WTC11 (cell line): ENCODE results near the gene IGFBP7. TPM values are rescaled to one million over a fixed set of nuclear protein-coding genes. Genes with fewer than 3 reads are reported as not detected.

Source experiments
- ATAC-seq: fragments of 200-7000 bp; cut with Tn5 transposase; 2 replicates; pipeline ENCODE4 v1.10.0; 2021; ENCODE audit warnings: mild to moderate bottlenecking, moderate library complexity
- CTCF ChIA-PET: fragments of 300-600 bp; sonication (Branson Sonifier 250); formaldehyde crosslinking; loops from one replicate; lab custom pipeline; 2021; ENCODE audit warnings: antibody characterized with exemption; lab: Charles Lee
- POLR2A ChIA-PET: fragments of 350-600 bp; sonication (Branson Sonifier 250); formaldehyde crosslinking; loops from one replicate; lab custom pipeline; 2021; ENCODE audit warnings: antibody characterized with exemption; lab: Charles Lee
- DNase-seq: peaks from one replicate; pipeline ENCODE4 v3.0.0; 2021; ENCODE audit warnings: low spot score
- H3K27ac Mint-ChIP-seq: 2 replicates; pipeline ENCODE4 v1.8.0; 2021; ENCODE audit warnings: mixed read lengths
- H3K27me3 Mint-ChIP-seq: 2 replicates; pipeline ENCODE4 v1.8.0; 2021; ENCODE audit warnings: low read depth, mild to moderate bottlenecking, moderate library complexity, mixed read lengths
- H3K36me3 Mint-ChIP-seq: 2 replicates; pipeline ENCODE4 v1.8.0; 2021; ENCODE audit warnings: mixed read lengths
- H3K4me1 Mint-ChIP-seq: 2 replicates; pipeline ENCODE4 v1.8.0; 2022; ENCODE audit warnings: mixed read lengths
- H3K4me3 Mint-ChIP-seq: 2 replicates; pipeline ENCODE4 v1.8.0; 2021; ENCODE audit warnings: mild to moderate bottlenecking, moderate library complexity, mixed read lengths
- H3K9me3 Mint-ChIP-seq: 2 replicates; pipeline ENCODE4 v1.8.0; 2021; ENCODE audit warnings: mixed read lengths
- CREB1 ChIP-seq: sonication (generic); formaldehyde crosslinking; IDR thresholded peaks from 2 replicates; pipeline ENCODE4 v1.8.0; 2023; ENCODE audit warnings: mild to moderate bottlenecking, missing genetic modification reagents
- EMX1 ChIP-seq: fragments of 250-450 bp; sonication (Bioruptor Pico); IDR thresholded peaks from 2 replicates; pipeline ENCODE4 v1.8.0; 2021; ENCODE audit warnings: mild to moderate bottlenecking
- FOXK1 ChIP-seq: sonication (generic); formaldehyde crosslinking; IDR thresholded peaks from 2 replicates; pipeline ENCODE4 v1.8.0; 2022; ENCODE audit warnings: mild to moderate bottlenecking, moderate library complexity, missing genetic modification reagents
- FOXP1 ChIP-seq: sonication (generic); formaldehyde crosslinking; IDR thresholded peaks from 2 replicates; pipeline ENCODE4 v1.8.0; 2022; ENCODE audit warnings: missing genetic modification reagents, mild to moderate bottlenecking, moderate library complexity, borderline replicate concordance
- IRF2 ChIP-seq: sonication (generic); formaldehyde crosslinking; IDR thresholded peaks from 2 replicates; pipeline ENCODE4 v1.8.0; 2022; ENCODE audit warnings: low read depth, missing genetic modification reagents, borderline replicate concordance
- MXD4 ChIP-seq: fragments of 250-450 bp; sonication (Bioruptor Pico); IDR thresholded peaks from 2 replicates; pipeline ENCODE4 v1.8.0; 2021; ENCODE audit warnings: mild to moderate bottlenecking, moderate library complexity, borderline replicate concordance
- SMAD4 ChIP-seq: sonication (generic); formaldehyde crosslinking; IDR thresholded peaks from 2 replicates; pipeline ENCODE4 v1.8.0; 2022; ENCODE audit warnings: mild to moderate bottlenecking, missing genetic modification reagents
- SOX15 ChIP-seq: fragments of 250-450 bp; sonication (Bioruptor Pico); IDR thresholded peaks from 2 replicates; pipeline ENCODE4 v1.9.0; 2021; ENCODE audit warnings: mild to moderate bottlenecking
- TCF7 ChIP-seq: sonication (generic); formaldehyde crosslinking; IDR thresholded peaks from 2 replicates; pipeline ENCODE4 v1.8.0; 2022; ENCODE audit warnings: mild to moderate bottlenecking, low read depth, missing genetic modification reagents, moderate library complexity
- ZNF263 ChIP-seq: sonication (generic); formaldehyde crosslinking; IDR thresholded peaks from 2 replicates; pipeline ENCODE4 v1.8.1; 2022; ENCODE audit warnings: low read depth, mild to moderate bottlenecking, moderate library complexity, missing genetic modification reagents
- ZNF671 ChIP-seq: fragments of 250-450 bp; sonication (Bioruptor Pico); IDR thresholded peaks from 2 replicates; pipeline ENCODE4 v1.8.0; 2021; ENCODE audit warnings: mild to moderate bottlenecking
- total RNA-seq: library from RNA; stranded (reverse); gene quantifications from 3 replicates; pipeline ENCODE4 v1.2.3, GENCODE V29; 2021
- TF ChIP-seq, protein P1 (sequence below): sonication (generic); formaldehyde crosslinking; IDR thresholded peaks from 2 replicates; pipeline ENCODE4 v1.8.0; 2023; ENCODE audit warnings: missing genetic modification reagents, mild to moderate bottlenecking, borderline replicate concordance
- TF ChIP-seq, protein P2 (sequence below): sonication (generic); formaldehyde crosslinking; IDR thresholded peaks from 2 replicates; pipeline ENCODE4 v1.8.1; 2022; ENCODE audit warnings: low read depth, mild to moderate bottlenecking, moderate library complexity, missing genetic modification reagents, borderline replicate concordance
- TF ChIP-seq, protein P3 (sequence below): sonication (generic); formaldehyde crosslinking; IDR thresholded peaks from 2 replicates; pipeline ENCODE4 v1.8.0; 2022; ENCODE audit warnings: missing genetic modification reagents
- TF ChIP-seq, protein P4 (sequence below): fragments of 200-600 bp; IDR thresholded peaks from 2 replicates; pipeline ENCODE4 v1.8.0; 2022; ENCODE audit warnings: antibody characterized with exemption
- TF ChIP-seq, protein P5 (sequence below): sonication (generic); formaldehyde crosslinking; IDR thresholded peaks from 2 replicates; pipeline ENCODE4 v1.8.1; 2023; ENCODE audit warnings: mild to moderate bottlenecking, moderate library complexity, missing genetic modification reagents

Gene IGFBP7
- total RNA-seq, 1 experiment from 2014 or later: 1.4 TPM

DNA sequence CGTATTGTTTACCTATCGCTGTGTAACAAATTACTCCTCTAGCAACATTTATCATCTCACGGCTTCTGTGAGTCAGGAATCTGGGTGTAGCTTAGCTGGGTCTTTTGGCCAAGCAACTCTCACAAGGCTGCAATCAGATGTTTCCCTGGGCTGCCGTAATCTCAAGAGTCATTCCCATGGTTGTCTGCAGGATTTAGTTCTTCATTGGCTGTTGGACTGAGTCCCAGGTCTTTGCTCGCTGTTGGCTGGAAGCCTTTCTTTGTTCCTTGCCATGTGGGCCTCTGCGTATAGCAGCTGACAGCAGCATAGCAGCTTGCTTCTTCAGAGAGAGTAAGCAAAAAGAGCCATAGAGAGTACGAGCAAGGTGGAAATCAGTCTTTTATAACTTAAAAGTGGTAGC, 114.7 kb downstream of the IGFBP7 start (continued):
- TF ChIP-seq, protein P1, sequence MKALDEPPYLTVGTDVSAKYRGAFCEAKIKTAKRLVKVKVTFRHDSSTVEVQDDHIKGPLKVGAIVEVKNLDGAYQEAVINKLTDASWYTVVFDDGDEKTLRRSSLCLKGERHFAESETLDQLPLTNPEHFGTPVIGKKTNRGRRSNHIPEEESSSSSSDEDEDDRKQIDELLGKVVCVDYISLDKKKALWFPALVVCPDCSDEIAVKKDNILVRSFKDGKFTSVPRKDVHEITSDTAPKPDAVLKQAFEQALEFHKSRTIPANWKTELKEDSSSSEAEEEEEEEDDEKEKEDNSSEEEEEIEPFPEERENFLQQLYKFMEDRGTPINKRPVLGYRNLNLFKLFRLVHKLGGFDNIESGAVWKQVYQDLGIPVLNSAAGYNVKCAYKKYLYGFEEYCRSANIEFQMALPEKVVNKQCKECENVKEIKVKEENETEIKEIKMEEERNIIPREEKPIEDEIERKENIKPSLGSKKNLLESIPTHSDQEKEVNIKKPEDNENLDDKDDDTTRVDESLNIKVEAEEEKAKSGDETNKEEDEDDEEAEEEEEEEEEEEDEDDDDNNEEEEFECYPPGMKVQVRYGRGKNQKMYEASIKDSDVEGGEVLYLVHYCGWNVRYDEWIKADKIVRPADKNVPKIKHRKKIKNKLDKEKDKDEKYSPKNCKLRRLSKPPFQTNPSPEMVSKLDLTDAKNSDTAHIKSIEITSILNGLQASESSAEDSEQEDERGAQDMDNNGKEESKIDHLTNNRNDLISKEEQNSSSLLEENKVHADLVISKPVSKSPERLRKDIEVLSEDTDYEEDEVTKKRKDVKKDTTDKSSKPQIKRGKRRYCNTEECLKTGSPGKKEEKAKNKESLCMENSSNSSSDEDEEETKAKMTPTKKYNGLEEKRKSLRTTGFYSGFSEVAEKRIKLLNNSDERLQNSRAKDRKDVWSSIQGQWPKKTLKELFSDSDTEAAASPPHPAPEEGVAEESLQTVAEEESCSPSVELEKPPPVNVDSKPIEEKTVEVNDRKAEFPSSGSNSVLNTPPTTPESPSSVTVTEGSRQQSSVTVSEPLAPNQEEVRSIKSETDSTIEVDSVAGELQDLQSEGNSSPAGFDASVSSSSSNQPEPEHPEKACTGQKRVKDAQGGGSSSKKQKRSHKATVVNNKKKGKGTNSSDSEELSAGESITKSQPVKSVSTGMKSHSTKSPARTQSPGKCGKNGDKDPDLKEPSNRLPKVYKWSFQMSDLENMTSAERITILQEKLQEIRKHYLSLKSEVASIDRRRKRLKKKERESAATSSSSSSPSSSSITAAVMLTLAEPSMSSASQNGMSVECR (CRISPR knock-in tag): no peak
- TF ChIP-seq SMAD4 (CRISPR knock-in tag): no peak
- TF ChIP-seq SOX15 (CRISPR knock-in tag): no peak

DNA sequence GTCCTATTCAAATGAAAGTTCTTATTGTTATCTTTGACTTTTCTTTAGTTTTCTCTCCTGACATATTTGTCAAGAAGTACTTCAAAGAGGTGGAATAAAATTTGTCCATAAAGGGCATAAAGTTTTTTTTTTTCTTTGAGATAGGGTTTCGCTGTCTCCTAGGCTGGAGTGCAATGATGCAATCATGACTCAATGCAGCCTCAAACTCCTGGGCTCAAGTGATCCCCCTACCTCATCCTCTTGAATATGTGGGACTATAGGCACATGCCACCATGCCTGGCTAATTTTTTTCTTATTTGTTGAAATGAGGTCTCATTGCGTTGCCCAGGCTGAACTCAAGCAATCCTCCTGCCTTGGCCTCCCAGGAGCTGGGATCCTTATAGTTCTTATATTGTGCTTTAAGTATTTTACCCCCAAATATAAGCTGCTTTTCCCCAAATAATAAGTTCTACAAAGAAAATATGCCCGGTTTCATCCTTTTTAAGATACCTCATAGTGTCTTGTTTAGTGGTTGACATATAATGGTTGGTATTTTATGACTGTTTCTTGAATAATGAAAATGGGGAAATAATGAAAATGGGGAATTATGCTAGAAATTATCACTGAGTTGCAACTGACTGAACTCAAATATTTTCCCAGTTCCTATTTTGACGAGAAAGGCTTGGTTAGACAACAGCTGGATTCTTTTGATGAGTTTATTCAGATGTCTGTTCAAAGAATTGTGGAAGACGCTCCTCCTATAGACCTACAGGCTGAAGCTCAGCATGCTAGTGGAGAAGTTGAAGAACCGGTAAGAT, 119.9 kb downstream of the IGFBP7 start:
- ChIA-PET CTCF (interaction anchor here (1.6 kb wide), 1 partner anchor 12 kb away, joined by 4 read pairs; the partner anchor contains the start of gene NOA1), POLR2A (interaction anchor here (1.7 kb wide), 1 partner anchor 12 kb away, joined by 6 read pairs; the partner anchor contains the start of gene POLR2B)

DNA sequence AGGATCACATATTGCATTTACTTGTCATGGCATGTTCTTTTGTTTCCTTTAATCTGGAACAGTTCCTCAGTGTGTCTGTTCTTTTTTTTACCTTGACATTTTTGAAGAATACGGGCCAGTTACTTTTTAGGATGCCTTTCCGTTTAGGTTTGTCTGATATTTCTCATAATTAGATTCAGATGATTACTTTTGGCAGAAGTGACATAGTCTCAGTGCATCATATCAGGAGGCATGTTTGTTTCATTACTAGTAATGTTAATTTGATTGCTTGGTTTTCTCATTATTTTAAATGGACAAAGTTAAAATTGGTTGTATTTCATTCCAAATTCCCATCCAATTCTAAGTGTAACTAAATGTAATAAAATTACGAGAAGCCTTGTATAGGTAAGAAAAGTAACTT, 123.2 kb downstream of the IGFBP7 start:
- Mint-ChIP-seq H3K4me1 (peaks cover under 1% of the 10 kb centered on the region; the same call in 1 of the 2 replicates), H3K9me3 (no peaks in the 10 kb centered on the region), H3K27me3 (no peaks in the 10 kb centered on the region), H3K4me3 (no peak overlapping the region), H3K27ac (no peak overlapping the region), H3K36me3 (peaks cover 44% of the 10 kb centered on the region)
- no peak for DNase-seq
- ChIA-PET POLR2A (no interaction called here), CTCF (no interaction called here)
- ATAC-seq: no peak
- TF ChIP-seq, protein P2, sequence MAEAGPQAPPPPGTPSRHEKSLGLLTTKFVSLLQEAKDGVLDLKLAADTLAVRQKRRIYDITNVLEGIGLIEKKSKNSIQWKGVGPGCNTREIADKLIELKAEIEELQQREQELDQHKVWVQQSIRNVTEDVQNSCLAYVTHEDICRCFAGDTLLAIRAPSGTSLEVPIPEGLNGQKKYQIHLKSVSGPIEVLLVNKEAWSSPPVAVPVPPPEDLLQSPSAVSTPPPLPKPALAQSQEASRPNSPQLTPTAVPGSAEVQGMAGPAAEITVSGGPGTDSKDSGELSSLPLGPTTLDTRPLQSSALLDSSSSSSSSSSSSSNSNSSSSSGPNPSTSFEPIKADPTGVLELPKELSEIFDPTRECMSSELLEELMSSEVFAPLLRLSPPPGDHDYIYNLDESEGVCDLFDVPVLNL: no peak
- no peak for TF ChIP-seq FOXP1 (CRISPR knock-in tag)
- TF ChIP-seq, protein P3, sequence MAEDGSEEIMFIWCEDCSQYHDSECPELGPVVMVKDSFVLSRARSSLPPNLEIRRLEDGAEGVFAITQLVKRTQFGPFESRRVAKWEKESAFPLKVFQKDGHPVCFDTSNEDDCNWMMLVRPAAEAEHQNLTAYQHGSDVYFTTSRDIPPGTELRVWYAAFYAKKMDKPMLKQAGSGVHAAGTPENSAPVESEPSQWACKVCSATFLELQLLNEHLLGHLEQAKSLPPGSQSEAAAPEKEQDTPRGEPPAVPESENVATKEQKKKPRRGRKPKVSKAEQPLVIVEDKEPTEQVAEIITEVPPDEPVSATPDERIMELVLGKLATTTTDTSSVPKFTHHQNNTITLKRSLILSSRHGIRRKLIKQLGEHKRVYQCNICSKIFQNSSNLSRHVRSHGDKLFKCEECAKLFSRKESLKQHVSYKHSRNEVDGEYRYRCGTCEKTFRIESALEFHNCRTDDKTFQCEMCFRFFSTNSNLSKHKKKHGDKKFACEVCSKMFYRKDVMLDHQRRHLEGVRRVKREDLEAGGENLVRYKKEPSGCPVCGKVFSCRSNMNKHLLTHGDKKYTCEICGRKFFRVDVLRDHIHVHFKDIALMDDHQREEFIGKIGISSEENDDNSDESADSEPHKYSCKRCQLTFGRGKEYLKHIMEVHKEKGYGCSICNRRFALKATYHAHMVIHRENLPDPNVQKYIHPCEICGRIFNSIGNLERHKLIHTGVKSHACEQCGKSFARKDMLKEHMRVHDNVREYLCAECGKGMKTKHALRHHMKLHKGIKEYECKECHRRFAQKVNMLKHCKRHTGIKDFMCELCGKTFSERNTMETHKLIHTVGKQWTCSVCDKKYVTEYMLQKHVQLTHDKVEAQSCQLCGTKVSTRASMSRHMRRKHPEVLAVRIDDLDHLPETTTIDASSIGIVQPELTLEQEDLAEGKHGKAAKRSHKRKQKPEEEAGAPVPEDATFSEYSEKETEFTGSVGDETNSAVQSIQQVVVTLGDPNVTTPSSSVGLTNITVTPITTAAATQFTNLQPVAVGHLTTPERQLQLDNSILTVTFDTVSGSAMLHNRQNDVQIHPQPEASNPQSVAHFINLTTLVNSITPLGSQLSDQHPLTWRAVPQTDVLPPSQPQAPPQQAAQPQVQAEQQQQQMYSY (CRISPR knock-in tag): no peak
- TF ChIP-seq TCF7 (CRISPR knock-in tag): no peak
- TF ChIP-seq ZNF263: no peak

More for the DNA sequence above, 119.9 kb downstream of the IGFBP7 start:
- H3K27ac Mint-ChIP-seq: no peak overlapping the region
- no peak overlapping the region for H3K4me3 Mint-ChIP-seq
- no peak for DNase-seq
- H3K4me1 Mint-ChIP-seq: no peaks in the 10 kb centered on the region
- no peaks in the 10 kb centered on the region for H3K9me3 Mint-ChIP-seq
- TF ChIP-seq FOXK1 (CRISPR knock-in tag) (no peak), EMX1 (CRISPR knock-in tag) (no peak), CREB1 (no peak), IRF2 (CRISPR knock-in tag) (no peak), ZNF671 (CRISPR knock-in tag) (no peak), MXD4 (CRISPR knock-in tag) (no peak)
- TF ChIP-seq, protein P4, sequence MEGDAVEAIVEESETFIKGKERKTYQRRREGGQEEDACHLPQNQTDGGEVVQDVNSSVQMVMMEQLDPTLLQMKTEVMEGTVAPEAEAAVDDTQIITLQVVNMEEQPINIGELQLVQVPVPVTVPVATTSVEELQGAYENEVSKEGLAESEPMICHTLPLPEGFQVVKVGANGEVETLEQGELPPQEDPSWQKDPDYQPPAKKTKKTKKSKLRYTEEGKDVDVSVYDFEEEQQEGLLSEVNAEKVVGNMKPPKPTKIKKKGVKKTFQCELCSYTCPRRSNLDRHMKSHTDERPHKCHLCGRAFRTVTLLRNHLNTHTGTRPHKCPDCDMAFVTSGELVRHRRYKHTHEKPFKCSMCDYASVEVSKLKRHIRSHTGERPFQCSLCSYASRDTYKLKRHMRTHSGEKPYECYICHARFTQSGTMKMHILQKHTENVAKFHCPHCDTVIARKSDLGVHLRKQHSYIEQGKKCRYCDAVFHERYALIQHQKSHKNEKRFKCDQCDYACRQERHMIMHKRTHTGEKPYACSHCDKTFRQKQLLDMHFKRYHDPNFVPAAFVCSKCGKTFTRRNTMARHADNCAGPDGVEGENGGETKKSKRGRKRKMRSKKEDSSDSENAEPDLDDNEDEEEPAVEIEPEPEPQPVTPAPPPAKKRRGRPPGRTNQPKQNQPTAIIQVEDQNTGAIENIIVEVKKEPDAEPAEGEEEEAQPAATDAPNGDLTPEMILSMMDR: no peak
- TF ChIP-seq, protein P5, sequence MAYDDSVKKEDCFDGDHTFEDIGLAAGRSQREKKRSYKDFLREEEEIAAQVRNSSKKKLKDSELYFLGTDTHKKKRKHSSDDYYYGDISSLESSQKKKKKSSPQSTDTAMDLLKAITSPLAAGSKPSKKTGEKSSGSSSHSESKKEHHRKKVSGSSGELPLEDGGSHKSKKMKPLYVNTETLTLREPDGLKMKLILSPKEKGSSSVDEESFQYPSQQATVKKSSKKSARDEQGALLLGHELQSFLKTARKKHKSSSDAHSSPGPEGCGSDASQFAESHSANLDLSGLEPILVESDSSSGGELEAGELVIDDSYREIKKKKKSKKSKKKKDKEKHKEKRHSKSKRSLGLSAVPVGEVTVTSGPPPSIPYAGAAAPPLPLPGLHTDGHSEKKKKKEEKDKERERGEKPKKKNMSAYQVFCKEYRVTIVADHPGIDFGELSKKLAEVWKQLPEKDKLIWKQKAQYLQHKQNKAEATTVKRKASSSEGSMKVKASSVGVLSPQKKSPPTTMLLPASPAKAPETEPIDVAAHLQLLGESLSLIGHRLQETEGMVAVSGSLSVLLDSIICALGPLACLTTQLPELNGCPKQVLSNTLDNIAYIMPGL (CRISPR knock-in tag): no peak
- no peak for ATAC-seq
- H3K27me3 Mint-ChIP-seq: no peaks in the 10 kb centered on the region
- H3K36me3 Mint-ChIP-seq: peaks cover 65% of the 10 kb centered on the region
